Head of caudate nucleus (tissue), 42 donors: ENCODE data around the gene SIGLEC10.
A peak's percentile ranks its signal among the peaks of the same experiment; 100 is the strongest.
"Not testable (repeated sequence)": the region's sequence is repeated elsewhere in the genome, so short reads cannot be mapped to it uniquely, and the experiment has no call there.

Source experiments
- DNase-seq, 42 donors: peaks; one replicate each; pipeline versions ENCODE4 v3.0.0 to v3.0.0-alpha.2; 2020 to 2021; ENCODE audit warnings: mixed read lengths in 7 of 42
- intact Hi-C: fragments of 100-400 bp; cut with DNase I; formaldehyde crosslinking; loops from one replicate; pipeline ENCODE4 v1.15.0; 2022

The SIGLEC10 gene

GRCh38 chr19:51441410-51442390 is 24.3 kb upstream of the SIGLEC10 start:
- intact Hi-C loops, result no loop called here
- DNase-seq, result peak in 1 of 42 donors; percentile 46

GRCh38 chr19:51440846-51441409 is 23.5 kb upstream of the SIGLEC10 start:
- DNase-seq, result peak in 2 of 42 donors; percentile 40 to 48
- intact Hi-C loops, result no loop called here

GRCh38 chr19:51440052-51440451 is 22.6 kb upstream of the SIGLEC10 start:
- intact Hi-C loops, result no loop called here
- DNase-seq, result no peak

- intact Hi-C loops, result no loop called here
- DNase-seq, result peak in 1 of 42 donors; percentile 13
These were observed 21.6 kb upstream of the SIGLEC10 start for GRCh38 chr19:51439021-51439465.

- intact Hi-C loops, result no loop called here
- DNase-seq, result no peak
These were observed 17.0 kb upstream of the SIGLEC10 start for GRCh38 chr19:51434456-51434855.

GRCh38 chr19:51433043-51433442 is 15.6 kb upstream of the SIGLEC10 start:
- intact Hi-C loops, result no loop called here

GRCh38 chr19:51431124-51431523 is 13.7 kb upstream of the SIGLEC10 start:
- intact Hi-C loops, result no loop called here
- no peak for DNase-seq

More at GRCh38 chr19:51433043-51433442, 15.6 kb upstream of the SIGLEC10 start:
- DNase-seq, result no peak

- intact Hi-C loops, result no loop called here
- no peak for DNase-seq
These were observed 12.8 kb upstream of the SIGLEC10 start for GRCh38 chr19:51430221-51430620.

GRCh38 chr19:51427201-51427600 is 9.8 kb upstream of the SIGLEC10 start:
- peak in 14 of 42 donors; percentile 14 to 64 (median 30) for DNase-seq
- intact Hi-C loops, result no loop called here

- peak; percentile 25 to 92 (median 78) for DNase-seq
- intact Hi-C loops, result no loop called here
These were observed 4.6 kb upstream of the SIGLEC10 start for GRCh38 chr19:51422053-51422448.

GRCh38 chr19:51421229-51422052 is 4.0 kb upstream of the SIGLEC10 start:
- intact Hi-C loops, result no loop called here
- peak in 2 of 42 donors; percentile 21 to 23 for DNase-seq

- DNase-seq, result not testable (repeated sequence)
These were observed 3.1 kb upstream of the SIGLEC10 start for GRCh38 chr19:51420511-51420910.

GRCh38 chr19:51418707-51419106 is 1.3 kb upstream of the SIGLEC10 start:
- intact Hi-C loops, result no loop called here
- no peak for DNase-seq

More at GRCh38 chr19:51420511-51420910, 3.1 kb upstream of the SIGLEC10 start:
- intact Hi-C loops, result not testable (repeated sequence)

- DNase-seq, result no peak
- intact Hi-C loops, result no loop called here
These were observed 342 bp upstream of the SIGLEC10 start for GRCh38 chr19:51417810-51418157.

- DNase-seq, intact Hi-C loops: not testable (repeated sequence)
These were observed 1.0 kb downstream of the SIGLEC10 start for GRCh38 chr19:51416422-51416821.

- intact Hi-C loops, result no loop called here
- DNase-seq, result no peak
These were observed 2.3 kb downstream of the SIGLEC10 start for GRCh38 chr19:51415187-51415586.

- intact Hi-C loops, result no loop called here
- DNase-seq, result no peak
These were observed 6.3 kb downstream of the SIGLEC10 start for GRCh38 chr19:51410950-51411748.

GRCh38 chr19:51407511-51408131 is 9.8 kb downstream of the SIGLEC10 start:
- intact Hi-C loops, result no loop called here
- peak in 1 of 42 donors; percentile 17 for DNase-seq
